Osteocyte (in vitro differentiated cells): ENCODE results near the gene STRN3. TPM values are rescaled to one million over a fixed set of nuclear protein-coding genes. Genes with fewer than 3 reads are reported as not detected.
A peak's percentile ranks its signal among the peaks of the same experiment; 100 is the strongest.
"Not testable (repeated sequence)": the region's sequence is repeated elsewhere in the genome, so short reads cannot be mapped to it uniquely, and the experiment has no call there.

Experiments
- DNase-seq: peaks from one replicate; pipeline ENCODE4 v3.0.0; 2021; ENCODE audit warnings: mixed read lengths; ENCODE audit not compliant: unreplicated experiment; ENCODE audit errors: extremely low spot score
- H3K27ac Mint-ChIP-seq: one replicate; pipeline ENCODE4 v1.8.0; 2021; ENCODE audit warnings: mild to moderate bottlenecking, mixed read lengths; ENCODE audit not compliant: unreplicated experiment
- H3K27me3 Mint-ChIP-seq: one replicate; pipeline ENCODE4 v1.8.0; 2021; ENCODE audit warnings: mixed read lengths; ENCODE audit not compliant: unreplicated experiment
- H3K36me3 Mint-ChIP-seq: one replicate; pipeline ENCODE4 v1.8.0; 2021; ENCODE audit warnings: mixed read lengths; ENCODE audit not compliant: unreplicated experiment
- H3K4me1 Mint-ChIP-seq: one replicate; pipeline ENCODE4 v1.8.0; 2021; ENCODE audit warnings: mixed read lengths; ENCODE audit not compliant: unreplicated experiment
- H3K4me3 Mint-ChIP-seq: one replicate; pipeline ENCODE4 v1.8.0; 2021; ENCODE audit warnings: mild to moderate bottlenecking, moderate library complexity, mixed read lengths; ENCODE audit not compliant: unreplicated experiment
- H3K9me3 Mint-ChIP-seq: one replicate; pipeline ENCODE4 v1.8.0; 2021; ENCODE audit warnings: mixed read lengths; ENCODE audit not compliant: unreplicated experiment
- CTCF ChIP-seq: fragments of 200-600 bp; sonication (generic); IDR thresholded peaks from 2 replicates; pipeline ENCODE4 v1.5.0; 2021; ENCODE audit warnings: antibody characterized with exemption, mild to moderate bottlenecking, moderate library complexity
- total RNA-seq: library from RNA; stranded (reverse); gene quantifications from 2 replicates; pipeline ENCODE4 v1.2.1, GENCODE V29; 2021

STRN3 gene
- total RNA-seq, 1 donor from 2014 or later, result 38.7 TPM

GRCh38 chr14:30980980-30981379 is 45.2 kb downstream of the STRN3 start:
- peaks cover 17% of the 10 kb centered on the region for H3K4me1 Mint-ChIP-seq
- no peak overlapping the region for H3K27ac Mint-ChIP-seq
- TF ChIP-seq CTCF, result no peak
- H3K4me3 Mint-ChIP-seq, result no peak overlapping the region
- H3K36me3 Mint-ChIP-seq, result no peaks in the 10 kb centered on the region
- DNase-seq, result no peak
- H3K27me3 Mint-ChIP-seq, result no peaks in the 10 kb centered on the region
- H3K9me3 Mint-ChIP-seq, result no peaks in the 10 kb centered on the region

DNA sequence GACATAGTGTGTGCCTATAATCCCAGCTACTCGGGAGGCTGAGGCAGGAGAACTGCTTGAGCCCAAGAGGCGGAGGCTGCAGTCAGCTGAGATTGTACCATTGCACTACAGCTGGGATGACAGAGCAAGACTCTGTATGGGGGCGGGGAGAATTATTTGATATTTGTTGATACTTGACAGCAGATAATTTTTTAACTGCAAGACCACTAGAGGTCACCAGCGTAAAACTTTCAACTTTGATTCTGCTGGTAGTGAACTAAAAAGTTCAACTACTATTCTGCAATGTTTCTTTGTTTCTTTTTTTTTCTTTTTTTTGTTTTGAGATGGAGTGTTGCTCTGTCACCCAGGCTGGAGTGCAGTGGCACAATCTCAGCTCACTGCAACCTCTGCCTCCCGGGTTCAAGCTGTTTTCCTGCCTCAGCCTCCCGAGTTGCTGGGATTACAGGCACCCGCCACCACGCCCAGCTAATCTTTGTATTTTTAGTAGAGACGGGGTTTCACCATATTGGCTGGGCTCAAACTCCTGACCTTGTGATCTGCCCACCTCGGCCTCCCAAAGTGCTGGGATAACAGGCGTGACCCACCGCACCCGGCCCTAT is 46.0 kb downstream of the STRN3 start:
- Mint-ChIP-seq H3K27ac (peak overlapping the region; percentile 71), H3K4me1 (peaks cover 16% of the 10 kb centered on the region)
- not testable (repeated sequence) for DNase-seq, H3K27me3 Mint-ChIP-seq, H3K4me3 Mint-ChIP-seq, H3K9me3 Mint-ChIP-seq, H3K36me3 Mint-ChIP-seq
- peak; percentile 71 for TF ChIP-seq CTCF

DNA sequence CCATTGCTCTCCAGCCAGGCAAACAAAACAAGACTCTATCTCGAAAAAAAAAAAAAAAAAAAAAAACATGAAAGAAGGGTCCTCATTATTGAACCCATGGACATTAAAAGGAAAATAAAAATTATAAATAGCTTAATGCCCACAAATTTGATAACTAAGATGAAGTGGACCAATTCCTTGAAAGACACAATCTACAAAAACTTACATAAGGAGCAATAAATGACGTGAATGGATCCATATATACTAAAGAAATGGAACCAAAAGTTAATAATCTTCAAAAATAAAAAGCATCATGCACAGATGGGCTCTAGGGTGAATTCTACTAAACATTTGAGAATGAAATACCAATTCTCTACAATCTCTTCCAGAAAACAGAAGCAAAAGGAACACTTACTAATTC is 48.4 kb downstream of the STRN3 start:
- no peak overlapping the region for H3K27ac Mint-ChIP-seq
- no peak for TF ChIP-seq CTCF
- peaks cover 34% of the 10 kb centered on the region for H3K4me1 Mint-ChIP-seq
- H3K27me3 Mint-ChIP-seq, result no peaks in the 10 kb centered on the region
- H3K36me3 Mint-ChIP-seq, result no peaks in the 10 kb centered on the region
- DNase-seq, result no peak
- H3K9me3 Mint-ChIP-seq, result no peaks in the 10 kb centered on the region
- no peak overlapping the region for H3K4me3 Mint-ChIP-seq

- Mint-ChIP-seq H3K27me3 (no peaks in the 10 kb centered on the region), H3K36me3 (no peaks in the 10 kb centered on the region), H3K27ac (no peak overlapping the region), H3K4me3 (no peak overlapping the region), H3K4me1 (peaks cover 34% of the 10 kb centered on the region), H3K9me3 (no peaks in the 10 kb centered on the region)
- no peak for TF ChIP-seq CTCF
- no peak for DNase-seq
Observed at GRCh38 chr14:30974628-30975027, 51.6 kb downstream of the STRN3 start.

GRCh38 chr14:30972882-30973582 is 53.1 kb downstream of the STRN3 start:
- Mint-ChIP-seq H3K4me3 (no peak overlapping the region), H3K27ac (no peak overlapping the region), H3K27me3 (no peaks in the 10 kb centered on the region), H3K9me3 (no peaks in the 10 kb centered on the region), H3K36me3 (no peaks in the 10 kb centered on the region), H3K4me1 (peaks cover 35% of the 10 kb centered on the region)
- DNase-seq, result no peak
- TF ChIP-seq CTCF, result no peak

DNA sequence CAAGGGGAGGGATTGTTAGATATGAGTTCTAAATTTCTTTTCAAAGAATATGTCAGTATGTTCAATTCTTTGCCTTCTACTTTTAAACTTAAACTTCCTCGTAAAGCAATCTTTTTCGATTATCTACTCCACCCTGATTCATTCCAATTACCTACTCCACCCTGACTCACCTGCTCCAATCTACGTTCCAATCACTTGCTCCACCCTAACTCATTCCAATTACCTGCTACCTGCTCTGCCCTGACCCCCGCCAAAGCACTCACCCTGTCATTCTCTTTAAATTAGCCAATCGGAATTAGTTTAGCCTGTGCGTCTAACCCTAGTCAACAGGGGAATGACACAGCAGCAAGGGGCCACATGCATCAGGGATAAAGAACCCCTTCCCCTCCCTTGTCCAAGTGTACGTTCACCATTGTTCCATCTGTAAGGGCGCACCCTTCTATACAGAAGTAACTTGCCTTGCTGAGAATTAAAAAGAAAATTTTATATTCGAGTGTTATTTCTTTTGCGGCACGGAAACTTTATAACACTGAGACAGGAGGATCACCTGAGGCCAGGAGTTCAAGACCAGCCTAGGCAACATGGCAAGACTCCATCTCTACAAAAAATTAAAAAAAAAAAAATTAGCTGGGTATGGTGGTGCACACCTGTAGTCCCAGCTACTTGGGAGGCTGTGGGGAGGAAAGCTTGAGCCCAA is 54.0 kb downstream of the STRN3 start:
- H3K9me3 Mint-ChIP-seq, H3K27me3 Mint-ChIP-seq, H3K27ac Mint-ChIP-seq, H3K36me3 Mint-ChIP-seq, DNase-seq, H3K4me3 Mint-ChIP-seq: not testable (repeated sequence)
- peaks cover 35% of the 10 kb centered on the region for H3K4me1 Mint-ChIP-seq
